ENCODE data around the gene CRISPLD2. TPM values are rescaled to one million over a fixed set of nuclear protein-coding genes. Genes with fewer than 3 reads are reported as not detected.

CRISPLD2 gene
- total and polyA plus RNA-seq, 9 of the 15 experiments (the other 6 are each of a cell fraction or from before 2014, with no cell fraction given) = 0.03 to 0.24 (median 0.04) TPM; not detected in 4

- Histone ChIP-seq H3K27me3 (ENCODE audit: control insufficient read depth in 2 of 2, insufficient read depth in 2 of 2, low read length in 2 of 2) (peaks cover 64 to 71% of the 10 kb centered on the region in 2 experiments), H3K27ac (ENCODE audit: extremely low read depth, low read depth, low read length) (no peak overlapping the region), H3K9me3 (replicated peaks; ENCODE audit: control insufficient read depth, insufficient read depth, low read depth, low read length) (no peaks in the 10 kb centered on the region), H2AFZ (ENCODE audit: low read depth, low read length) (no peak overlapping the region), H3K9ac (ENCODE audit: insufficient read depth in 1 of 2, low read depth in 2 of 2, low read length in 2 of 2) (no peak overlapping the region), H3K4me2 (ENCODE audit: insufficient read depth, low read length) (no peak overlapping the region), H3K9me1 (ENCODE audit: control insufficient read depth, insufficient read depth, low read length) (no peaks in the 10 kb centered on the region), H3K79me2 (ENCODE audit: control insufficient read depth, insufficient read depth, low read length) (no peaks in the 10 kb centered on the region), H3K36me3 (ENCODE audit: control insufficient read depth, insufficient read depth, low read length) (no peaks in the 10 kb centered on the region), H3K4me3 (no peak overlapping the region), H3K4me1 (replicated peaks in 1 of 2; ENCODE audit: control insufficient read depth in 2 of 2, insufficient read depth in 2 of 2, low read length in 2 of 2) (peaks cover 0 to 3% of the 10 kb centered on the region in 2 experiments; a peak in 2 of 5 replicates), H4K20me1 (replicated peaks; ENCODE audit: control insufficient read depth, insufficient read depth, low read length) (0 out of 2 replicates have a peak, but pooled peaks cover 3% of the 10 kb centered on the region)
- 4% methylated on average over 9 of the region's 9 CpGs for WGBS (ENCODE audit: insufficient coverage, low coverage, missing lambda C conversion rate)
- DNase-seq (ENCODE audit: extremely low read depth in 1 of 4, low spot score in 3 of 4) = no peak
- CTCF ChIA-PET (ENCODE audit: low intra/inter-chr PET ratio) = interaction anchor here (0.6 kb wide), 1 partner anchor 18 kb away, joined by 4 read pairs; no protein-coding TSS in a partner anchor
- no peak for FAIRE-seq
- no TSS peak for BruUV-seq (replicated peaks)
- TF ChIP-seq FOXA1 (IDR thresholded peaks at IDR 0.05; ENCODE audit: borderline replicate concordance) = no peak
- TF ChIP-seq PCBP1 (IDR thresholded peaks at IDR 0.05; ENCODE audit: low read depth, low read length, poor library complexity, severe bottlenecking) = no peak
- TF ChIP-seq JUN (IDR thresholded peaks at IDR 0.05; ENCODE audit: borderline replicate concordance, low read depth, low read length) = no peak
- TF ChIP-seq JUN (CRISPR knock-in tag; IDR thresholded peaks at IDR 0.05; ENCODE audit: borderline replicate concordance) = no peak
- TF ChIP-seq CBFA2T3 (IDR thresholded peaks at IDR 0.05) = no peak
- TF ChIP-seq GABPA (tag; conservative IDR thresholded peaks at IDR 0.05; ENCODE audit: low read depth) = no peak
- no peak for TF ChIP-seq HCFC1 (IDR thresholded peaks at IDR 0.05; ENCODE audit: low read depth, low read length)
- no peak for TF ChIP-seq LARP7 (IDR thresholded peaks at IDR 0.05)
- no peak for TF ChIP-seq SMAD2 (IDR thresholded peaks at IDR 0.05; ENCODE audit: low read depth, low read length)
- no peak for TF ChIP-seq RFX7 (CRISPR knock-in tag; IDR thresholded peaks at IDR 0.05)
- no peak for TF ChIP-seq TSC22D4 (tag; IDR thresholded peaks at IDR 0.05)
- TF ChIP-seq HDAC8 (tag; IDR thresholded peaks at IDR 0.05) = no peak
- no peak for ATAC-seq
- intact Hi-C loops (cut with micrococcal nuclease) (no loop called here), in situ Hi-C loops (cut with MboI) (no loop called here)
- POLR2A ChIA-PET = interaction anchor here (0.7 to 2.0 kb wide), 3 partner anchors 10 to 1026 kb away, joined by 3 to 7 read pairs (median 5); no protein-coding TSS in a partner anchor
Observed at GRCh38 chr16:84867696-84868095, 47.9 kb downstream of the CRISPLD2 start.
